MM.1S (cell line): ENCODE results near the gene CLIC1.

ENCODE experiments used
- DNase-seq: peaks from one replicate; pipeline ENCODE4 v3.0.0-alpha.2; 2015
- H2AFZ ChIP-seq: fragments of 300-600 bp; sonication (generic); 2 replicates; pipeline ENCODE4 v1.6.0; 2016; ENCODE audit warnings: antibody characterized with exemption, low read length
- H3F3A ChIP-seq: fragments of 300-600 bp; sonication (generic); 2 replicates; pipeline ENCODE4 v1.6.1; 2016; ENCODE audit warnings: mild to moderate bottlenecking, antibody characterized with exemption, low read length, moderate library complexity, mixed read lengths; ENCODE audit not compliant: insufficient read depth
- H3K27ac ChIP-seq: fragments of 300-600 bp; sonication (generic); 2 replicates; pipeline ENCODE4 v1.5.1; 2016; ENCODE audit warnings: mild to moderate bottlenecking, low read length
- H3K27me3 ChIP-seq: fragments of 300-600 bp; sonication (generic); replicated peaks from 2 replicates; pipeline ENCODE4 v1.6.0; 2016; ENCODE audit warnings: low read length; ENCODE audit not compliant: insufficient read depth
- H3K36me3 ChIP-seq: fragments of 300-600 bp; sonication (generic); replicated peaks from 2 replicates; pipeline ENCODE4 v1.6.1; 2016; ENCODE audit warnings: mild to moderate bottlenecking, low read length, mixed read lengths; ENCODE audit not compliant: insufficient read depth
- H3K4me1 ChIP-seq: fragments of 300-600 bp; sonication (generic); 2 replicates; pipeline ENCODE4 v1.6.1; 2016; ENCODE audit warnings: low read length, mixed read lengths
- H3K4me2 ChIP-seq: fragments of 300-600 bp; sonication (generic); 2 replicates; pipeline ENCODE4 v1.6.0; 2016; ENCODE audit warnings: low read depth, low read length
- H3K4me3 ChIP-seq: fragments of 300-600 bp; sonication (generic); 2 replicates; pipeline ENCODE4 v1.5.1; 2016; ENCODE audit warnings: low read length, mixed read lengths
- H3K79me2 ChIP-seq: fragments of 300-600 bp; sonication (generic); 2 replicates; pipeline ENCODE4 v1.6.1; 2016; ENCODE audit warnings: mixed run types, low read length, mixed read lengths
- H3K9ac ChIP-seq: fragments of 300-600 bp; sonication (generic); 2 replicates; pipeline ENCODE4 v1.6.1; 2016; ENCODE audit warnings: low read length, mixed read lengths
- H3K9me2 ChIP-seq: fragments of 300-600 bp; sonication (generic); replicated peaks from 2 replicates; pipeline ENCODE4 v1.6.1; 2016; ENCODE audit warnings: mild to moderate bottlenecking, low read length, mixed read lengths; ENCODE audit not compliant: insufficient read depth
- H3K9me3 ChIP-seq: fragments of 300-600 bp; sonication (generic); replicated peaks from 2 replicates; pipeline ENCODE4 v1.6.1; 2016; ENCODE audit warnings: mild to moderate bottlenecking, low read length, mixed read lengths; ENCODE audit not compliant: insufficient read depth
- H4K20me1 ChIP-seq: fragments of 300-600 bp; sonication (generic); 2 replicates; pipeline ENCODE4 v1.6.1; 2016; ENCODE audit warnings: mild to moderate bottlenecking, low read length, moderate library complexity, mixed read lengths; ENCODE audit not compliant: insufficient read depth
- CTCF ChIP-seq: fragments of 300-600 bp; sonication (generic); IDR thresholded peaks from 2 replicates; pipeline ENCODE4 v1.5.1; 2016; ENCODE audit warnings: antibody characterized with exemption, low read length, mixed read lengths
- EZH2 ChIP-seq: fragments of 300-600 bp; sonication (generic); optimal IDR thresholded peaks from 2 replicates; pipeline ENCODE3; 2017; ENCODE audit warnings: low read depth, mild to moderate bottlenecking, antibody characterized with exemption, low read length, mixed read lengths
- EZH2phosphoT487 ChIP-seq: fragments of 300-600 bp; sonication (generic); IDR thresholded peaks from 2 replicates; pipeline ENCODE4 v1.6.1; 2018; ENCODE audit warnings: antibody characterized with exemption, low read length

Gene CLIC1

GRCh38 chr6:31764198-31764597 is 27.9 kb upstream of the CLIC1 start:
- H3F3A ChIP-seq: no peaks in the 10 kb centered on the region; the same call in 1 of the 2 replicates
- H3K4me2 ChIP-seq: peak overlapping the region; percentile 2; the same call in 1 of the 2 replicates
- no peaks in the 10 kb centered on the region for H3K27me3 ChIP-seq
- H3K79me2 ChIP-seq: no peaks in the 10 kb centered on the region
- H3K9ac ChIP-seq: no peak overlapping the region; the same call in 1 of the 2 replicates
- H3K4me3 ChIP-seq: no peak overlapping the region
- H3K36me3 ChIP-seq: no peaks in the 10 kb centered on the region
- H3K27ac ChIP-seq: peak overlapping the region; percentile 36; the same call in 1 of the 2 replicates
- H3K4me1 ChIP-seq: peaks cover 16% of the 10 kb centered on the region
- DNase-seq: no peak
- H3K9me2 ChIP-seq: no peaks in the 10 kb centered on the region
- no peaks in the 10 kb centered on the region for H4K20me1 ChIP-seq
- no peaks in the 10 kb centered on the region for H3K9me3 ChIP-seq
- H2AFZ ChIP-seq: no peak overlapping the region
- TF ChIP-seq CTCF (no peak), EZH2phosphoT487 (no peak), EZH2 (no peak)

- no peak for TF ChIP-seq EZH2
- TF ChIP-seq CTCF: no peak
- TF ChIP-seq EZH2phosphoT487: no peak
- Histone ChIP-seq H3K36me3 (no peaks in the 10 kb centered on the region), H3K9me2 (no peaks in the 10 kb centered on the region), H3K27ac (no peak overlapping the region), H3K4me3 (no peak overlapping the region), H3K79me2 (no peaks in the 10 kb centered on the region), H3K27me3 (no peaks in the 10 kb centered on the region), H3K4me2 (no peak overlapping the region), H3K4me1 (peaks cover 16% of the 10 kb centered on the region), H3K9me3 (no peaks in the 10 kb centered on the region), H3F3A (no peaks in the 10 kb centered on the region; the same call in 1 of the 2 replicates), H4K20me1 (no peaks in the 10 kb centered on the region), H2AFZ (no peak overlapping the region), H3K9ac (no peak overlapping the region)
- no peak for DNase-seq
Observed at GRCh38 chr6:31763619-31763940, 27.2 kb upstream of the CLIC1 start.

GRCh38 chr6:31762878-31763618 is 26.7 kb upstream of the CLIC1 start:
- H3K4me3 ChIP-seq: no peak overlapping the region
- no peaks in the 10 kb centered on the region for H3K27me3 ChIP-seq
- no peaks in the 10 kb centered on the region for H3K79me2 ChIP-seq
- DNase-seq: no peak
- H3K9me3 ChIP-seq: no peaks in the 10 kb centered on the region
- H3K4me1 ChIP-seq: peaks cover 16% of the 10 kb centered on the region
- TF ChIP-seq EZH2phosphoT487 (no peak), CTCF (no peak), EZH2 (no peak)
- no peaks in the 10 kb centered on the region for H3K9me2 ChIP-seq
- no peak overlapping the region for H3K9ac ChIP-seq
- H3F3A ChIP-seq: no peaks in the 10 kb centered on the region; the same call in 1 of the 2 replicates
- no peak overlapping the region for H2AFZ ChIP-seq
- H3K36me3 ChIP-seq: no peaks in the 10 kb centered on the region
- no peaks in the 10 kb centered on the region for H4K20me1 ChIP-seq
- no peak overlapping the region for H3K27ac ChIP-seq
- no peak overlapping the region for H3K4me2 ChIP-seq
